ENCODE results near the gene ZYX. TPM values are rescaled to one million over a fixed set of nuclear protein-coding genes. Genes with fewer than 3 reads are reported as not detected.

Gene ZYX
- total and polyA plus RNA-seq, 2 of the 13 experiments (the other 11 are each of a cell fraction or from before 2014, with no cell fraction given): 9.9 to 13.7 TPM

- Histone ChIP-seq H3K4me2 (ENCODE audit: low read depth, low read length) (peak overlapping the region; percentile 78), H3K27ac (ENCODE audit: extremely low read length, insufficient read depth, low read length) (peak overlapping the region; percentile 66), H2AFZ (ENCODE audit: low read length) (no peak overlapping the region), H3K27me3 (ENCODE audit: control insufficient read depth in 1 of 2, insufficient read depth in 2 of 2, low read length in 2 of 2) (no peaks in the 10 kb centered on the region), H3K9me3 (ENCODE audit: low read length) (no peaks in the 10 kb centered on the region), H3K4me1 (ENCODE audit: insufficient read depth, low read length) (peaks cover 53% of the 10 kb centered on the region), H3K4me3 (replicated peaks in 1 of 3; ENCODE audit: insufficient read depth in 1 of 3, low read depth in 2 of 3, low read length in 3 of 3) (no peak overlapping the region), H3K79me2 (ENCODE audit: insufficient read depth, low read length) (no peaks in the 10 kb centered on the region), H3K9ac (ENCODE audit: insufficient read depth, low read depth, low read length) (0 out of 2 replicates have a peak overlapping the region, but pooled peaks have one; percentile 9), H4K20me1 (ENCODE audit: insufficient read depth, low read length) (no peaks in the 10 kb centered on the region), H3K36me3 (replicated peaks in 1 of 2; ENCODE audit: control insufficient read depth in 1 of 2, insufficient read depth in 2 of 2, low read length in 2 of 2) (no peaks in the 10 kb centered on the region)
- in situ Hi-C loops (cut with HindIII; ENCODE audit: extremely low pct_ligation_motif_present, low pct_unique_long_range_greater_than_20kb): loop anchor here (25.0 kb wide), 1 partner anchor 515 kb away; the partner anchor contains the start of gene TCAF1
- ChIA-PET CTCF (ENCODE audit: low intra/inter-chr PET ratio, low total read pairs) (no interaction called here), POLR2A (interaction anchor here (1.1 to 2.5 kb wide), 6 partner anchors 11 to 134 kb away, joined by 3 to 24 read pairs (median 12); partner anchors contain the start of genes EPHA1 and GSTK1)
- DNase-seq (ENCODE audit: low spot score): no peak
- FAIRE-seq: peak; percentile 4
- WGBS (ENCODE audit: low lambda C conversion rate): 67% methylated on average over 22 of the region's 28 CpGs
- intact Hi-C loops (cut with micrococcal nuclease; ENCODE audit: unreplicated experiment): no loop called here
- BruUV-seq (replicated peaks): no TSS peak
- ATAC-seq: peak; percentile 30
- TF ChIP-seq CAMTA2 (CRISPR knock-in tag; IDR thresholded peaks at IDR 0.05; ENCODE audit: borderline replicate concordance) (peak; percentile 59; the same call in 1 of the 2 replicates), CHD2 (IDR thresholded peaks at IDR 0.05; ENCODE audit: low read depth, low read length) (no peak), CEBPB (IDR thresholded peaks at IDR 0.05; ENCODE audit: borderline replicate concordance, low read depth, low read length) (peak; percentile 68; the same call in 1 of the 2 replicates), ZBTB38 (CRISPR knock-in tag; IDR thresholded peaks at IDR 0.05) (peak; percentile 69; the same call in 1 of the 2 replicates), IRF2 (CRISPR knock-in tag; IDR thresholded peaks at IDR 0.05) (no peak), GZF1 (CRISPR knock-in tag; IDR thresholded peaks at IDR 0.05) (no peak), ZBTB4 (CRISPR knock-in tag; IDR thresholded peaks at IDR 0.05; ENCODE audit: borderline replicate concordance) (peak; percentile 51; the same call in 1 of the 2 replicates), ZNF160 (CRISPR knock-in tag; IDR thresholded peaks at IDR 0.05) (no peak), CEBPG (CRISPR knock-in tag; IDR thresholded peaks at IDR 0.05) (peak; percentile 51; the same call in 1 of the 2 replicates), HDAC1 (CRISPR knock-in tag; IDR thresholded peaks at IDR 0.05) (0 out of 2 replicates have a peak, but pooled peaks have one; percentile 31)
These were observed 15.7 kb downstream of the ZYX start for GRCh38 chr7:143396625-143397556.

Data from HepG2 (cell line).